Activated CD8-positive, alpha-beta T cell treated with anti-CD3 and anti-CD28 coated beads, Interleukin-2, amount 10 ng/mL, durations not matched to agents 7 days and 5 days (primary cell): Measurements from ENCODE around the gene EGLN1. TPM values are rescaled to one million over a fixed set of nuclear protein-coding genes. Genes with fewer than 3 reads are reported as not detected.
"Not testable (repeated sequence)": the region's sequence is repeated elsewhere in the genome, so short reads cannot be mapped to it uniquely, and the experiment has no call there.

Experiments used
- ATAC-seq: fragments of 150-1000 bp; cut with Tn5 transposase; one replicate; pipeline ENCODE4 v1.10.0; 2021; ENCODE audit warnings: moderate library complexity
- CTCF ChIA-PET: fragments of 350-600 bp; sonication (Branson Sonifier 250); formaldehyde crosslinking; loops from one replicate; lab custom pipeline; 2021; ENCODE audit warnings: antibody characterized with exemption; lab: Charles Lee
- POLR2A ChIA-PET: fragments of 350-600 bp; sonication (Branson Sonifier 250); formaldehyde crosslinking; loops from one replicate; lab custom pipeline; 2021; ENCODE audit warnings: antibody characterized with exemption; lab: Charles Lee
- DNase-seq: peaks from one replicate; pipeline ENCODE4 v3.0.0-alpha.2; 2020
- H3K27ac Mint-ChIP-seq: one replicate; pipeline ENCODE4 v1.8.0; 2021; ENCODE audit warnings: mild to moderate bottlenecking, mixed read lengths
- H3K27me3 Mint-ChIP-seq: one replicate; pipeline ENCODE4 v1.8.0; 2021; ENCODE audit warnings: low read depth, mixed read lengths
- H3K36me3 Mint-ChIP-seq: one replicate; pipeline ENCODE4 v1.8.0; 2021; ENCODE audit warnings: low read depth, mixed read lengths
- H3K4me1 Mint-ChIP-seq: one replicate; pipeline ENCODE4 v1.8.0; 2021; ENCODE audit warnings: low read depth, mixed read lengths
- H3K4me3 Mint-ChIP-seq: one replicate; pipeline ENCODE4 v1.8.0; 2021; ENCODE audit warnings: mild to moderate bottlenecking, mixed read lengths
- H3K9me3 Mint-ChIP-seq: one replicate; pipeline ENCODE4 v1.8.0; 2022; ENCODE audit warnings: mixed read lengths; ENCODE audit not compliant: insufficient read depth
- total RNA-seq, 2 experiments: library from RNA; stranded (reverse); gene quantifications; one replicate each; pipeline ENCODE4 v1.2.3, GENCODE V29; 2021

Gene EGLN1
- total RNA-seq: 10 to 100 TPM; 30.5 to 32.6 TPM

DNA sequence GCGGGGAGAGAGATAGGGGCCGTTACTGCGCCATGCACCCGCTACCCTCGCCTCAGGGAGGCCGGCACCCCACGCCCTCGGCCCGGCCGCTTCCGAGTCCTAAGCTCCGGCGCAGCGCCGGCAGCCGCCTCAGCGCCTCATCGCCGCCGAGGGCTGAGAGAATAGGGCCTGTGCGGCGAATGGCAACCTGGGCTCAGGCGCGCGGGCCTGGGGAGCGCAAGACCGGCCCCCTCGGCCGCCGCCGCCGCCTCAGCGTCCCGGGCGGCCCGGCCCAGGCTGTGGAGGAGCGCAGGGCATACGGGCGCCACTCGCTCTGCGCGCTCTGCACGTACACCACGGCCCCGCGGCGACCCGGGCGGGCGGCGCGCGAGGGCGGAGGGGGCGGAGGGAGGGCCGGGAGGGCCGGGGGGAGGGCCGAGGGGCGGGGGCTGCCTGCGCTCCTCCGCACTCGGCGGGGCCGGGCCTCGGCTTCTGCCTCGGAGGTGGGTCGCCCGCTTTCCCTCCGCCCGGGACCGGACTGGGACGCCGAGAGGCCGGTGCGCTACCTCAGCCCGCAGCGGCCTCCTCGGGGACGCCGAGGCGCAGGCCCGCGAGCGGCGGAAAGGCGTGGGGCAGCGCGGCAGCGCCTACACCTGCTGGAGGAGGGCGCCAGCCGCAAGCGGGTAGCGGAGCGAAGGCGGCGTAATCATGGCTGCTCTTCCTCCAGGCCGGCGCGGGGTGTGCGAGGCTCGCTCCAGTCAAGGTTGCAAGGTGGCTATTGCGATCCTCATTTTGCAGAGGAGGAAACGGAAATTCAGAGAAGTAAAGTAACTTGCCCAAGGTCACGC is at the start of gene EGLN1:
TSS of gene EGLN1 (minus strand) at position 317 of the 827 bp plus-strand sequence. CDS start 399 bp downstream, outside the sequence.
- peaks cover 14% of the 10 kb centered on the region for H3K27me3 Mint-ChIP-seq
- peak; percentile 85 for DNase-seq
- CTCF ChIA-PET: interaction anchor here (1.1 to 2.2 kb wide), 6 partner anchors 32 to 162 kb away, joined by 3 to 18 read pairs (median 4); partner anchors contain the start of genes EXOC8 and SPRTN
- peak within 1 kb of the TSS; percentile 91 for H3K4me3 Mint-ChIP-seq
- H3K27ac Mint-ChIP-seq: peak within 1 kb of the TSS; percentile 89
- H3K36me3 Mint-ChIP-seq: peaks cover 28% of the 10 kb centered on the region
- H3K9me3 Mint-ChIP-seq: no peaks in the 10 kb centered on the region
- H3K4me1 Mint-ChIP-seq: peaks cover 35% of the 10 kb centered on the region
- POLR2A ChIA-PET: interaction anchor here (0.6 to 2.5 kb wide), 7 partner anchors 7 to 110 kb away, joined by 3 to 18 read pairs (median 4); partner anchors contain the start of genes EXOC8, SPRTN and TSNAX
- ATAC-seq: peak; percentile 85

DNA sequence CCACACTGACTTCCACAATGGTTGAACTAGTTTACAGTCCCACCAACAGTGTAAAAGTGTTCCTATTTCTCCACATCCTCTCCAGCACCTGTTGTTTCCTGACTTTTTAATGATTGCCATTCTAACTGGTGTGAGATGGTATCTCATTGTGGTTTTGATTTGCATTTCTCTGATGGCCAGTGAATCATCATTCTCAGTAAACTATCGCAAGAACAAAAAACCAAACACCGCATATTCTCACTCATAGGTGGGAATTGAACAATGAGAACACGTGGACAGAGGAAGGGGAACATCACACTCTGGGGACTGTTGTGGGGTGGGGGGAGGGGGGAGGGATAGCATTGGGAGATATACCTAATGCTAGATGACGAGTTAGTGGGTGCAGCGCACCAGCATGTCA is 49.4 kb upstream of the EGLN1 start:
- CTCF ChIA-PET, H3K36me3 Mint-ChIP-seq, H3K9me3 Mint-ChIP-seq, H3K27ac Mint-ChIP-seq, H3K4me1 Mint-ChIP-seq, ATAC-seq, H3K4me3 Mint-ChIP-seq, DNase-seq, POLR2A ChIA-PET: not testable (repeated sequence)
- H3K27me3 Mint-ChIP-seq: peaks cover 44% of the 10 kb centered on the region

DNA sequence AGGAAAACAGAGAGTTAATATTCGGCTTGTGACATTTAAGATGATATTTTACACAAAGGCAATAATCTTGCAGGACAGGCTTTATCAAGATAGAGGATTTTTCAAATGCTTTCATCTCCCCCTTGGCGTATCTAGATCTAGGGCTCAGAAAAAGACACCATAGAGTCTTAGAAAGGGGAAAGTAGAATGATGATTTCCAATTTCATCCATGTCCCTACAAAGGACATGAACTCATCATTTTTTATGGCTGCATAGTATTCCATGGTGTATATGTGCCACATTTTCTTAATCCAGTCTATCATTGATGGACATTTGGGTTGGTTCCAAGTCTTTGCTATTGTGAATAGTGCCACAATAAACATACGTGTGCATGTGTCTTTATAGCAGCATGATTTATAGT is 48.9 kb upstream of the EGLN1 start:
- H3K4me3 Mint-ChIP-seq, H3K27ac Mint-ChIP-seq, H3K4me1 Mint-ChIP-seq, H3K36me3 Mint-ChIP-seq, CTCF ChIA-PET, ATAC-seq, DNase-seq, POLR2A ChIA-PET: not testable (repeated sequence)
- Mint-ChIP-seq H3K27me3 (peaks cover 42% of the 10 kb centered on the region), H3K9me3 (peaks cover 12% of the 10 kb centered on the region)

DNA sequence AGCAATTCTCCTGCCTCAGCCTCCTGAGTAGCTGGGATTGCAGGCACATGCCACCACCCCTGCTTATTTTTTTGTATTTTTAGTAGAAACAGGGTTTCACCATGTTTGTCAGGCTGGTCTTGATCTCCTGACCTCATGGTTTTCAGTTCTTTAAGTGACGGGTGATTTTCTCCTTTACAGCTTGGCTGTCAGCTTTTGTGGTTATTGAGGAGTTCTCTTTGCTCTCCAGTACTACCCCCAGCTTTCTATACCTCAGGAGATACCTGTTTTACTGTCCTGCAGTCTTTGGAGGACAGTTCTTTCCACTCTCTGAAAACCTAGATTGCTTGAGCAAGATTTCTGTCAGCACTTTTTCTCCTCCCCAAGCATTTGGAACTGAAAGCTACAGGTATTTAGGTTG is 45.9 kb upstream of the EGLN1 start:
- no peak for DNase-seq
- Mint-ChIP-seq H3K27ac (no peak overlapping the region), H3K4me3 (no peak overlapping the region), H3K27me3 (peaks cover 44% of the 10 kb centered on the region), H3K36me3 (peaks cover 4% of the 10 kb centered on the region), H3K4me1 (peaks cover 6% of the 10 kb centered on the region), H3K9me3 (peaks cover 19% of the 10 kb centered on the region)
- ATAC-seq: no peak
- POLR2A ChIA-PET: no interaction called here
- CTCF ChIA-PET: no interaction called here

DNA sequence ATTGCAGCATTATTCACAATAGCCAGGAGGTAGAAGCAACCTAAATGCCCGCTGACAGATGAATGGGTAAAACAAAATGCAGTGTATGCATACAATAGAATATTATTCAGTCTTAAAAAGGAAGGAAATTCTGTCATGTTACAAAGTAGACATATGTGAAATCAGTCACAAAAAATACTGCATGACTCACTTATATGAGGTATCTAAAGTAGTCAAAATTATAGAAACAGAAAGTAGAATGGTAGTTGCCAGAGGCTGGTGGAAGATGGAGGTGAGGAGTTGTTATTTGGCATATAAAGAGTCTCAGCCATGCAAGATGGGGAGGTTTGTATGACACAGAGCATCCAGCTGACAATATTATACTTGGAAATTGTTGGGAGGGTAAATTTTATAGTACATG is 43.0 kb upstream of the EGLN1 start:
- H3K27me3 Mint-ChIP-seq: peaks cover 62% of the 10 kb centered on the region
- ChIA-PET POLR2A (no interaction called here), CTCF (no interaction called here)
- H3K36me3 Mint-ChIP-seq: peaks cover 4% of the 10 kb centered on the region
- ATAC-seq (no peak), DNase-seq (no peak)
- no peak overlapping the region for H3K4me3 Mint-ChIP-seq
- peaks cover 10% of the 10 kb centered on the region for H3K4me1 Mint-ChIP-seq
- peaks cover 16% of the 10 kb centered on the region for H3K9me3 Mint-ChIP-seq
- H3K27ac Mint-ChIP-seq: no peak overlapping the region

DNA sequence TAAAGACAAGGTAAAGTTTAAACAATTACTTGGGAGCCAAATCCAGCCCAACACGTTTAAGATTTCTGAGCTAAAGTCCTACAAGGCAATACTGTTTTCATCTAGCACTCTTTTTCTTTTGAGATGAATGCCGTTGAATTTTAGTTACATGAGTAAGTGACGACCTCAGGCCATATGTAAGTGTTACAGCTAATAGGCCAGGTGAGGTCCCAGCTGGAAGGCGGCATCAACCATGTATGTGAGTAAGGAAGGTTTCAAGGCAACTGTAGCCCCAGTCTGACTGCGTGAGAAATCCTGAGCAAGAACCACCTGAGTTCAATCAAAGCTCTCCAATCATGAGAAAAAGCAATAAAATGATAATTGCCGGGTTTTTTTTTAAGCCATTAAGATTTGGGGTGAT is 41.5 kb upstream of the EGLN1 start:
- ChIA-PET POLR2A (no interaction called here), CTCF (no interaction called here)
- no peak for ATAC-seq
- Mint-ChIP-seq H3K9me3 (peaks cover 16% of the 10 kb centered on the region), H3K27me3 (peaks cover 65% of the 10 kb centered on the region), H3K4me1 (peaks cover 13% of the 10 kb centered on the region), H3K27ac (no peak overlapping the region), H3K4me3 (no peak overlapping the region), H3K36me3 (peaks cover 4% of the 10 kb centered on the region)
- DNase-seq: no peak

DNA sequence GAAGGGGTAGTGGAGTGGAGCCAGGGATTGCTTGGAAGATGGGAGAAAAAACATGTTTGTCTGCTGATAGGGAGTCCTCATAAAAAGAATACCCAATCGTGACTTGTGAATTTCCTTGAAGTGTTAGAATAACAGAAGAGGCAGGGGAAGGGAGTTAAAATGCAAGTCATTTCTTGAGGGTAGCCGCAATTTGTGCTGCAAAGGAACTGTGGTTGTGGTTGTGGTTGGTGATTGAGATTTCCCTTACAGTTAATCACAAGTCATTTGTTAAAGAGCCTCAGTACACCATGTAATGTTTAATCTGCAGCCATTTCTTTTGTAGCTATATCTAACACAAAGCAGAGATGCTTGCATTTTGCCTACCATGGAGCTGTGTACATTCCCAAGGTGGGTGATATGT is 38.5 kb upstream of the EGLN1 start:
- Mint-ChIP-seq H3K4me3 (peak overlapping the region; percentile 23), H3K27me3 (peaks cover 63% of the 10 kb centered on the region), H3K4me1 (peaks cover 13% of the 10 kb centered on the region), H3K9me3 (peaks cover 8% of the 10 kb centered on the region), H3K27ac (peak overlapping the region; percentile 54), H3K36me3 (peaks cover 2% of the 10 kb centered on the region)
- ChIA-PET POLR2A (no interaction called here), CTCF (interaction anchor here (0.9 to 1.7 kb wide), 2 partner anchors 40 to 146 kb away, joined by 3 to 6 read pairs; partner anchors contain the start of gene EGLN1)
- DNase-seq (peak; percentile 89), ATAC-seq (peak; percentile 93)

DNA sequence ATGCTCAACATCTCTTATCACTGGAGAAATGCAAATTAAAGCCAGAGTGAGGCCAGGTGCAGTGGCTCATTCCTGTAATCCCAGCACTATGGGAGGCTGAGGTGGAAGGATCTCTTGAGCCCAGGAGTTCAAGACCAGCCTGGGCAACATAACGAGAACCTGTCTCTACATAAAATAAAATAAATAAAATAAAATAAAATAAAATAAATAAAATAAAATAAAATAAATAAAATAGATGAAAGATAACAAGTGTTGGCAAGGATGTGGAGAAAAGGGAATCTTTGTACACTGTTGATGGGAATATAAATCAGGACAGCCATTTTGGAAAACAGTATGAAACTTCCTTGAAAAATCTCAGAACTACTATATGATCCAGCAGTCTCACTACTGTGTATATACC is 37.4 kb upstream of the EGLN1 start:
- Mint-ChIP-seq H3K27me3 (peaks cover 62% of the 10 kb centered on the region), H3K4me1 (peaks cover 10% of the 10 kb centered on the region)
- POLR2A ChIA-PET, DNase-seq, H3K36me3 Mint-ChIP-seq, H3K27ac Mint-ChIP-seq, H3K4me3 Mint-ChIP-seq, H3K9me3 Mint-ChIP-seq, ATAC-seq: not testable (repeated sequence)
- CTCF ChIA-PET: interaction anchor here (0.9 kb wide), 1 partner anchor 144 kb away, joined by 3 read pairs; no protein-coding TSS in a partner anchor

DNA sequence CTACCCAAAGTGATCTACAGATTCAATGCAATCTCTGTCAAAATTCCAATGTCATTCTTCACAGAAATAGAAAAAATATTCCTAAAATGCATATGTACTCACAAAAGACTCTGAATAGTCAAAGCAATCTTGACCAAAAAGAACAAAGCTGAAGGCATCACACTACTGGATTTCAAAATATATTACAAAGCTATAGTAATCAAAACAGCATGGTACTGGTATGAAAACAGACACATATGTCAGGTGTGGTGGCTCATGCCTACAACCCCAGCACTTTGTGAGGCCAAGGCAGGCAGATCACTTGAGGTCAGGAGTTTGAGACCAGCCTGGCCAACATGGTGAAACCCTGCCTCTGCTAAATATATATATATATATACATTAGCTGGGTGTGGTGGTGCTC is 35.9 kb upstream of the EGLN1 start:
- H3K27ac Mint-ChIP-seq, H3K36me3 Mint-ChIP-seq, ATAC-seq, H3K9me3 Mint-ChIP-seq, H3K4me3 Mint-ChIP-seq, DNase-seq, POLR2A ChIA-PET: not testable (repeated sequence)
- peaks cover 55% of the 10 kb centered on the region for H3K27me3 Mint-ChIP-seq
- CTCF ChIA-PET: interaction anchor here (0.7 kb wide), 1 partner anchor 83 kb away, joined by 3 read pairs; no protein-coding TSS in a partner anchor
- H3K4me1 Mint-ChIP-seq: peaks cover 10% of the 10 kb centered on the region

DNA sequence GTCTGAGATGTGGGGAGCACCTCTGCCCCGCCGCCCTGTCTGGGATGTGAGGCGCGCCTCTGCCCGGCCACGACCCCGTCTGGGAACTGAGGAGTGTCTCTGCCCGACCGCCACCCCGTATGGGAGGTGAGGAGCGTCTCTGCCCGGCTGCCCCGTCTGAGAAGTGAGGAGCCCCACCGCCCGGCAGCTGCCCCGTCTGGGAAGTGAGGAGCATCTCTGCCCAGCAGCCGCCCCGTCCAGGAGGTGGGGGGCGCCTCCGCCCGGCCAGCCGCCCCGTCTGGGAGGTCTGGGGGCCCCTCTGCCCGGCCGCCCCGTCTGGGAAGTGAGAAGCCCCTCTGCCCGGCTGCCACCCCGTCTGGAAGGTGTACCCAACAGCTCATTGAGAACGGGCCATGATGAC is 32.0 kb upstream of the EGLN1 start:
- H3K27me3 Mint-ChIP-seq: peaks cover 61% of the 10 kb centered on the region
- ATAC-seq, DNase-seq, H3K27ac Mint-ChIP-seq, POLR2A ChIA-PET, H3K36me3 Mint-ChIP-seq, H3K4me1 Mint-ChIP-seq, CTCF ChIA-PET, H3K9me3 Mint-ChIP-seq, H3K4me3 Mint-ChIP-seq: not testable (repeated sequence)

DNA sequence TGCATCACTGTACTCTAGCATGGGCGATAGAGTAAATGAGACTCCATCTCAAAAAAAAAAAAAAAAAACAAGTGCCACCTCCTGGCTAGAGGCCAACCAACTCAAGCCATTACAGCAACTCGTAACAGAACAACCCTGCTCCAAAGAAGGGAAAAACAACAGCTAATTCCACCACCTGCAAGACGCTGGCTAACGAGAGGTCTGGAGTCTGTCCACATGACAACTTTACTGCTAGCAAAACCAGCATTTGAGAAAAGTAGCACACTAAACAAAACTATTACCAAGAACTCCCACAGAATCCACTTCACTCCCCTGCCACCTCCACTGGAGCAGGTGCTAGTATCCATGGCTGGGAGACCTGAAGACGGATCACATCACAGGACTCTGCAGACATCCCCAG is 24.1 kb upstream of the EGLN1 start:
- DNase-seq (no peak), ATAC-seq (no peak)
- CTCF ChIA-PET: no interaction called here
- Mint-ChIP-seq H3K4me1 (no peaks in the 10 kb centered on the region), H3K36me3 (no peaks in the 10 kb centered on the region), H3K4me3 (no peak overlapping the region), H3K27me3 (peaks cover 61% of the 10 kb centered on the region), H3K27ac (no peak overlapping the region), H3K9me3 (no peaks in the 10 kb centered on the region)
- POLR2A ChIA-PET: no interaction called here

DNA sequence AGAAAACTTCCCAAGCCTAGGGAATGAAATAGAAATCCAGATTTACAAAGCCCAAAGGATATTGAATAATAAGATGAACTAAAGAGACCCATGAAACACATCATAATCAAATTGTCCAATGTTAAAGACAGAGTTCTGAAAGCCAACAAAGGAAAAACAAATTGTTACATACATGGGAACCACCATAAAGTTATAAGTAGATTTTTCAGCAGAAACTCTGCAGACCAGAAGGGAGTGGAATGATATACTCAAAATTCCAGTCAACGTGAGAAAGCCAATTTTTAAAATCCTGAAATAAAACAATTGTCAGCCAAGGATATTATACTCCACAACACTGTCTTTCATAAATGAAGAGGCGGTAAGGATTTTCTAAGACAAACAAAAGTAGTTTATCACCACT is 22.0 kb upstream of the EGLN1 start:
- no peaks in the 10 kb centered on the region for H3K4me1 Mint-ChIP-seq
- ChIA-PET CTCF (no interaction called here), POLR2A (no interaction called here)
- H3K36me3 Mint-ChIP-seq: no peaks in the 10 kb centered on the region
- no peaks in the 10 kb centered on the region for H3K9me3 Mint-ChIP-seq
- no peak overlapping the region for H3K27ac Mint-ChIP-seq
- H3K4me3 Mint-ChIP-seq: no peak overlapping the region
- no peak for DNase-seq
- no peak for ATAC-seq
- H3K27me3 Mint-ChIP-seq: peaks cover 47% of the 10 kb centered on the region
